ENCODE results near the gene RAE1. TPM values are rescaled to one million over a fixed set of nuclear protein-coding genes. Genes with fewer than 3 reads are reported as not detected.

Gene RAE1
- total RNA-seq, 1 donor from 2014 or later: 14.9 TPM

GRCh38 chr20:57398901-57399535 is 48.0 kb downstream of the RAE1 start:
- Histone ChIP-seq H3K27me3 (no peaks in the 10 kb centered on the region), H3K9me3 (no peaks in the 10 kb centered on the region), H3K4me3 (peak overlapping the region; percentile 25), H3K36me3 (peaks cover 17% of the 10 kb centered on the region), H3K4me1 (peaks cover 35% of the 10 kb centered on the region), H3K27ac (peak overlapping the region; percentile 60)
- DNase-seq: no peak
- no peak for ATAC-seq
- TF ChIP-seq CTCF (IDR thresholded peaks at IDR 0.05): no peak
- intact Hi-C loops (cut with DNase I): no loop called here

GRCh38 chr20:57399587-57400155 is 48.6 kb downstream of the RAE1 start:
- H3K4me1 ChIP-seq: peaks cover 35% of the 10 kb centered on the region
- intact Hi-C loops (cut with DNase I): no loop called here
- H3K4me3 ChIP-seq: no peak overlapping the region
- no peak for ATAC-seq
- no peak for DNase-seq
- no peaks in the 10 kb centered on the region for H3K9me3 ChIP-seq
- H3K36me3 ChIP-seq: peaks cover 23% of the 10 kb centered on the region
- no peak overlapping the region for H3K27ac ChIP-seq
- H3K27me3 ChIP-seq: no peaks in the 10 kb centered on the region
- TF ChIP-seq CTCF (IDR thresholded peaks at IDR 0.05): no peak

GRCh38 chr20:57400231-57400701 is 49.2 kb downstream of the RAE1 start:
- peaks cover 30% of the 10 kb centered on the region for H3K4me1 ChIP-seq
- no peak for TF ChIP-seq CTCF (IDR thresholded peaks at IDR 0.05)
- peaks cover 20% of the 10 kb centered on the region for H3K36me3 ChIP-seq
- no peak for DNase-seq
- H3K27ac ChIP-seq: no peak overlapping the region
- H3K4me3 ChIP-seq: no peak overlapping the region
- H3K27me3 ChIP-seq: no peaks in the 10 kb centered on the region
- no peaks in the 10 kb centered on the region for H3K9me3 ChIP-seq
- intact Hi-C loops (cut with DNase I): no loop called here
- ATAC-seq: no peak

GRCh38 chr20:57400821-57401564 is 49.9 kb downstream of the RAE1 start:
- no peak overlapping the region for H3K27ac ChIP-seq
- H3K4me1 ChIP-seq: peaks cover 28% of the 10 kb centered on the region
- peaks cover 20% of the 10 kb centered on the region for H3K36me3 ChIP-seq

GRCh38 chr20:57401565-57401918 is 50.5 kb downstream of the RAE1 start:
- no peak for TF ChIP-seq CTCF (IDR thresholded peaks at IDR 0.05)
- DNase-seq (no peak), ATAC-seq (no peak)
- Histone ChIP-seq H3K9me3 (no peaks in the 10 kb centered on the region), H3K4me1 (peaks cover 28% of the 10 kb centered on the region), H3K36me3 (peaks cover 17% of the 10 kb centered on the region), H3K27me3 (no peaks in the 10 kb centered on the region), H3K4me3 (no peak overlapping the region), H3K27ac (no peak overlapping the region)
- intact Hi-C loops (cut with DNase I): no loop called here

More at GRCh38 chr20:57400821-57401564, 49.9 kb downstream of the RAE1 start:
- no peaks in the 10 kb centered on the region for H3K9me3 ChIP-seq
- intact Hi-C loops (cut with DNase I): no loop called here
- no peak for DNase-seq
- TF ChIP-seq CTCF (IDR thresholded peaks at IDR 0.05): no peak
- ATAC-seq: no peak
- H3K27me3 ChIP-seq: no peaks in the 10 kb centered on the region
- H3K4me3 ChIP-seq: no peak overlapping the region
